GM18858 (cell line): ENCODE data around the gene TCF3.

Experiments used
- ATAC-seq: cut with Tn5 transposase; IDR thresholded peaks from one replicate; pipeline ENCODE4 v1.9.1; 2021; ENCODE audit not compliant: unreplicated experiment

TCF3 gene

GRCh38 chr19:1567848-1568227, 84.6 kb downstream of the TCF3 start:
- no peak for ATAC-seq

GRCh38 chr19:1567116-1567847, 85.1 kb downstream of the TCF3 start:
- no peak for ATAC-seq

DNA sequence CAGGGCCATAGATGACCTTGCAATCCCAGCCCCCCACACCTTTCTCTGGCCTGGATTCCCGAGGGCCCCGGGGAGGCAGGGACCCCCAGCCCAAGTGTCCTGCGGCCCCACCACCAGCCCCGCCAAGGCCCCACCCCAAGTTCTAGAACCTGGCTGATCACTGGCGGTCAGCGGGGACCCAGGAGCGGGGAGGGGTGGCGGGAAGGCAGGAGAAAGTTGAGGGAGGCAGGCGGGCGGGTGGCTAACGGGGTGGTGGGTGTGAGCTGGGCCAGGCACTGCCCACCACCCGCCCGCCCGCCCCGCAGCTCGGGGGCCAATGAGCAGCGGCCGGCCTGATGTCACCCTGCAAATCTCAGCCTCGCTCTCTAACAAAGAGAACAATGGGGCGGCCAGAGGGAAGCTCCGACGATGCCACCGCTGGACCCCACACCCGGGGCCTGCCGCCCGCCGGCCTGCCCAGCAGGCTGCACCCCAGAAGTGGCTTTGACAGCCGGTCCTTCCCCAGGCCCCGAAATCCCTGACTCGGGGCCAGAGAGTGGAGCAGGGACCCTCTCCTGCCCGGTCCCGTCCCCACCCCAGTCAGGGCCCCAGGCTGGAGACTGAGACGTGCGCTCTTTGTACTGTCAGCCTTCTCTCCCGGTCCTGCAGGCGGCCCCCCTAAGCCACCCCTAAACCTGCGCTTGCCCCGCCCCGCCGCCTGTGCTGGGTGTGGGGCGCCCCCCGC, 85.9 kb downstream of the TCF3 start:
- no peak for ATAC-seq

DNA sequence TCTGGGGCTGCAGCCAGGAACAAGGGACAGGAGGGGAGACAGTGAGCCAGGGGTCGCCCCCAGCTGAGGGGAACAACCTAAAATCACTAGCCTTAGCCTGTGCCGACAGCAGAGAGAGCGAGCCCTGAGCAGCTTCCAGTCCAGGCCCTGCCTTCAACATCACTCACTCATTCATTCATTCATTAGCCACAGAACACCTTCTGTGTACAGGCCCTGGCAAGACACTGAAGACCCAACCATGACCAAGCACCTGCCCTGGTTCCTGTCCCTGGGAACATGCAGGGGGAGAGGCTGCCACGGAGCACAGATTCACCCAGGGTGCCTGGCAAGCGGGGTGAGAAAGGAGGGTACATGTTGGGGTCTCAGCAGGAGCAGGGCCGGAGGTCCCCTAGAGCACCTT, 89.2 kb downstream of the TCF3 start:
- no peak for ATAC-seq

DNA sequence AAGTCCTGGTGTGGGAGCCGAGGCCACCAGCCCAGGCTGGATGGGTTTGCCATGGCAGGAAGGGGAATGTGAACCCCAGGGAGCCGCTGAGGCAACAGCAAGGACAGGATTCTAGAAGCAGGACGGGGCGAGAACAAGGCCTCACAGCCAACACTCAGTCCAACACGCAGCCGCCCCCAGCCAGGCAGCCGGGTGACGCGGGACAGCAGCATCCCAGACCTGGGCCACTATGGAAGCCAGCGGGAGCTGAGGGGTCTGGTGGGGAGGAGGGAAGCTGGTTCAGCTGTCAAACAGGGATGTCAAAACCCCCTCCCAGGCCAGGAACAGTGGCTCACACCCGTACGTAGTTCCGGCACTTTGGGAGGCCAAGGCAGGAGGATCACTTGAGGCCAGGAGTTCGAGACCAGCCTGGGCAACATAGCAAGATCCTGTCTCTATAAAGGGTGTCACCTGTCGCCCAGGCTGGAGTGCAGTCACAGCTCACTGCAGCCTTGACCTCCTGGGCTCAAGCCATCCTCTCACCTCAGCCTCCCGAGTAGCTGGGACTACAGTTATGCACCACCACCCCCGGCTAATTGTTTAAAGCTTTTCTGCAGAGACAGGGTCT, 91.1 kb downstream of the TCF3 start:
- ATAC-seq = no peak

DNA sequence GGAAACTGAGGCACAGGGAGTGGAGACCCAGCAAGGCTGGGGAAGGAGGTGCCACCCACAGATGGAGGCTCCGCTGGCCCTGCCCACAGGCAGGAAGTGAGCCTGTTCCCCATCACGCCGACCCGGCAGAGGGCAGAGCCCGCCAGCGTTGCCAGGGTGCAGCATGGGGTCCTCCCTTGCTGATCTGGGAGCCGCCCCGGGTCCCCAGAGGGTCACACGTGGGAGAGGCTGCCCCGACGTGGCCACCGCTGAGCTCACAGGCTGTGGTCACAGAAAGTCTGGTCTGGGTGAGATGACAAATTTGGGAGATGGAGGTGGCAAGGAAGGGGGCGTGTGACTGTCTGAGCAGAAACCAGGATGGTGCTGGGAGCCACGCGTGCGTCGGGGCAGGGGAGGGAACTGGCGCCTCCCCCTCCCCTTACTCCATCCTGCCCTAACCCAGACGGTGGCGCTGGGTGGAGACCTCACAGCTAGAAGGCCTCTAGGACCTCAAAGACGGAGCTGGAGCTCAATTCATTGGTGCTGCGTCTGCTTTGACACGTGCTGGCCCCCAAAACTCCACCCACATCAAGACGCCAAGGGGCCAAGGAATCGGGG, 92.0 kb downstream of the TCF3 start:
- ATAC-seq = no peak
